ENCODE data around the gene LYST. TPM values are rescaled to one million over a fixed set of nuclear protein-coding genes. Genes with fewer than 3 reads are reported as not detected.

Gene LYST
- total and polyA plus RNA-seq, 10 of the 15 experiments (the other 5 are each of a cell fraction or from before 2014, with no cell fraction given), result 3.3 to 28.1 (median 5.6) TPM

- Histone ChIP-seq H3K4me1 (ENCODE audit: control insufficient read depth, insufficient read depth, low read length) (peaks cover 12% of the 10 kb centered on the region; the same call in 1 of the 2 replicates), H3K36me3 (ENCODE audit: control insufficient read depth in 2 of 2, insufficient read depth in 2 of 2, low read length in 1 of 2) (no peaks in the 10 kb centered on the region), H3K27ac (ENCODE audit: control insufficient read depth, insufficient read depth) (no peak overlapping the region), H3K4me3 (no peak overlapping the region), H3K4me2 (ENCODE audit: control insufficient read depth, insufficient read depth) (no peak overlapping the region), H3K9me3 (replicated peaks; ENCODE audit: control insufficient read depth, insufficient read depth, low read length) (no peaks in the 10 kb centered on the region), H4K20me1 (ENCODE audit: control insufficient read depth, insufficient read depth) (no peaks in the 10 kb centered on the region), H2AFZ (ENCODE audit: control insufficient read depth, low read depth, low read length) (no peak overlapping the region), H3K79me2 (ENCODE audit: control insufficient read depth, insufficient read depth, low read length) (no peaks in the 10 kb centered on the region), H3K9ac (ENCODE audit: control insufficient read depth, insufficient read depth, low read length) (no peak overlapping the region), H3K27me3 (replicated peaks in 1 of 2; ENCODE audit: control insufficient read depth in 2 of 2, insufficient read depth in 2 of 2, low read length in 1 of 2) (no peaks in the 10 kb centered on the region)
- 81% methylated on average over 11 of the region's 12 CpGs for WGBS (ENCODE audit: insufficient coverage, insufficient replicate concordance, low lambda C conversion rate, missing lambda C conversion rate)
- ChIA-PET POLR2A (interaction anchor here (1.0 kb wide), 1 partner anchor 10 kb away, joined by 3 read pairs; no protein-coding TSS in a partner anchor), SMC1A (ENCODE audit: uncharacterized antibody, unreplicated experiment) (no interaction called here), RAD21 (ENCODE audit: unreplicated experiment) (no interaction called here), CTCF (no interaction called here)
- intact Hi-C loops (cut with micrococcal nuclease; ENCODE audit: unreplicated experiment) (no loop called here), in situ Hi-C loops (cut with MboI) (no loop called here)
- no peak for DNase-seq (ENCODE audit: low read depth, low spot score)
- no TSS peak for BruUV-seq (replicated peaks)
- FAIRE-seq, result no peak
- no peak for ATAC-seq
- no peak for TF ChIP-seq RELB (IDR thresholded peaks at IDR 0.05; ENCODE audit: low read depth)
- TF ChIP-seq FOXK2 (IDR thresholded peaks at IDR 0.05), result no peak
- no peak for TF ChIP-seq PRDM15 (CRISPR knock-in tag; IDR thresholded peaks at IDR 0.05)
- no peak for TF ChIP-seq FOXM1 (IDR thresholded peaks at IDR 0.05; ENCODE audit: low read depth, low read length)
- TF ChIP-seq E2F8 (IDR thresholded peaks at IDR 0.05; ENCODE audit: low read depth, partially characterized antibody), result no peak
- no peak for TF ChIP-seq HDAC6 (IDR thresholded peaks at IDR 0.05; ENCODE audit: unreplicated experiment)
- no peak for TF ChIP-seq NRF1 (conservative IDR thresholded peaks at IDR 0.05; ENCODE audit: low read depth, low read length)
- no peak for TF ChIP-seq KAT2A (conservative IDR thresholded peaks at IDR 0.05; ENCODE audit: control insufficient read depth, low read depth, low read length)
- TF ChIP-seq ZNF274 (IDR thresholded peaks at IDR 0.05; ENCODE audit: insufficient read depth, insufficient read length), result no peak
- no peak for TF ChIP-seq ETV6 (conservative IDR thresholded peaks at IDR 0.05 in 1 of 2, IDR thresholded peaks at IDR 0.05 in 1 of 2; ENCODE audit: borderline replicate concordance in 1 of 2, low read depth in 1 of 2)
- no peak for TF ChIP-seq HDGF (IDR thresholded peaks at IDR 0.05)
These were observed 226.1 kb downstream of the LYST start for GRCh38 chr1:235640580-235640979.
